Uterus (tissue), 2 donors: Measurements from ENCODE around the gene ACAP2.

Experiments
- POLR2A ChIP-seq, 2 donors: fragments of 450-650 bp; IDR thresholded peaks; one replicate each; pipeline ENCODE4 v1.6.1; 2016; ENCODE audit warnings: antibody characterized with exemption in 2 of 2, mild to moderate bottlenecking in 1 of 2, moderate library complexity in 1 of 2
- TF ChIP-seq, protein P1 (sequence below), 4 experiments: fragments of 200-600 bp in 2 of 4; fragments of 450-650 bp in 2 of 4; sonication (generic) in 2 of 4; IDR thresholded peaks; one replicate each; pipeline ENCODE4 v1.5.1; 2016 to 2019; ENCODE audit warnings: antibody characterized with exemption in 4 of 4, mild to moderate bottlenecking in 2 of 4, moderate library complexity in 1 of 4

DNA sequence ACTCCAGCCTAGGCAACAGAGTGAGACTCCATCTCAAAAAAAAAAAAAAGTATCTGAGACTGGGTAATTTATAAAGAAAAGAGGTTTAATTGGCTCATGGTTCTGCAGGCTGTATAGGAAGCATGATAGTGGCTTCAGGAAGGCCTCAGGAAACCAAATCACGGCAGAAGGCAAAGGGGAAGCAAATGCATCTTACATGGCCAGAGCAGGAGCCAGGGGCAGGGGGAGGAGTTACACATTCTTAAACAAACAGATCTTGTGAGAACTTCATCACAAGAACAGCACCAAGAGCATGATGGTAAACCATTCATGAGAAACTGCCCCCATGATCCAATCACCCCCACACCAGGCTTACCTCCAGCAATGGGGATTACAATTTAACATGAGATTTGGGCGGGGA, 37.2 kb downstream of the ACAP2 start:
- TF ChIP-seq, protein P1, sequence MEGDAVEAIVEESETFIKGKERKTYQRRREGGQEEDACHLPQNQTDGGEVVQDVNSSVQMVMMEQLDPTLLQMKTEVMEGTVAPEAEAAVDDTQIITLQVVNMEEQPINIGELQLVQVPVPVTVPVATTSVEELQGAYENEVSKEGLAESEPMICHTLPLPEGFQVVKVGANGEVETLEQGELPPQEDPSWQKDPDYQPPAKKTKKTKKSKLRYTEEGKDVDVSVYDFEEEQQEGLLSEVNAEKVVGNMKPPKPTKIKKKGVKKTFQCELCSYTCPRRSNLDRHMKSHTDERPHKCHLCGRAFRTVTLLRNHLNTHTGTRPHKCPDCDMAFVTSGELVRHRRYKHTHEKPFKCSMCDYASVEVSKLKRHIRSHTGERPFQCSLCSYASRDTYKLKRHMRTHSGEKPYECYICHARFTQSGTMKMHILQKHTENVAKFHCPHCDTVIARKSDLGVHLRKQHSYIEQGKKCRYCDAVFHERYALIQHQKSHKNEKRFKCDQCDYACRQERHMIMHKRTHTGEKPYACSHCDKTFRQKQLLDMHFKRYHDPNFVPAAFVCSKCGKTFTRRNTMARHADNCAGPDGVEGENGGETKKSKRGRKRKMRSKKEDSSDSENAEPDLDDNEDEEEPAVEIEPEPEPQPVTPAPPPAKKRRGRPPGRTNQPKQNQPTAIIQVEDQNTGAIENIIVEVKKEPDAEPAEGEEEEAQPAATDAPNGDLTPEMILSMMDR (IDR thresholded peaks at IDR 0.05), result no peak
- TF ChIP-seq POLR2A (IDR thresholded peaks at IDR 0.05), result no peak
